Activated CD4-positive, alpha-beta T cell treated with anti-CD3 and anti-CD28 coated beads, Interleukin-2, amount 50 U/mL, for 1 hour (primary cell): Measurements from ENCODE around the gene COL6A1.

Experiments
- DNase-seq: peaks from one replicate; pipeline ENCODE4 v3.0.0-alpha.2; 2020

The COL6A1 gene

GRCh38 chr21:46006547-46007491 is 25.2 kb downstream of the COL6A1 start:
- DNase-seq, result no peak

DNA sequence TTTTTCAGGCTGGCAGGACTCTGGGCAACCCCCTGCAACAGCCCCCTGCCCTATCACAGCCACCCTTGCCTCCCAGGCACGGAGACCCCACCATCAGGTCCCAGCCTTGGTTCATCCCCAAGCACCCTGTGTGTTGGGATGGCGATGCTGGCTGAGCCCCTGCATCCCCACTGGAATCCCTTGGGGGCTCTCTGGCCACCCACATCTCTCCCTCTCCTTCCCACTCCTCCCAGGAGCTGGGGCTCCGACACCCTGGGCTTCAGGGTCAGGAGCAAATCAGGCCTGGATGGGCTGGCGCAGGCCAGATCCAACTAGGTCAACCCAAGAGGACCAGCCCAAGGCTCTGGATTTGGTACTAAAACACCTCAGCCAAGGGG is 25.9 kb downstream of the COL6A1 start:
- no peak for DNase-seq

DNA sequence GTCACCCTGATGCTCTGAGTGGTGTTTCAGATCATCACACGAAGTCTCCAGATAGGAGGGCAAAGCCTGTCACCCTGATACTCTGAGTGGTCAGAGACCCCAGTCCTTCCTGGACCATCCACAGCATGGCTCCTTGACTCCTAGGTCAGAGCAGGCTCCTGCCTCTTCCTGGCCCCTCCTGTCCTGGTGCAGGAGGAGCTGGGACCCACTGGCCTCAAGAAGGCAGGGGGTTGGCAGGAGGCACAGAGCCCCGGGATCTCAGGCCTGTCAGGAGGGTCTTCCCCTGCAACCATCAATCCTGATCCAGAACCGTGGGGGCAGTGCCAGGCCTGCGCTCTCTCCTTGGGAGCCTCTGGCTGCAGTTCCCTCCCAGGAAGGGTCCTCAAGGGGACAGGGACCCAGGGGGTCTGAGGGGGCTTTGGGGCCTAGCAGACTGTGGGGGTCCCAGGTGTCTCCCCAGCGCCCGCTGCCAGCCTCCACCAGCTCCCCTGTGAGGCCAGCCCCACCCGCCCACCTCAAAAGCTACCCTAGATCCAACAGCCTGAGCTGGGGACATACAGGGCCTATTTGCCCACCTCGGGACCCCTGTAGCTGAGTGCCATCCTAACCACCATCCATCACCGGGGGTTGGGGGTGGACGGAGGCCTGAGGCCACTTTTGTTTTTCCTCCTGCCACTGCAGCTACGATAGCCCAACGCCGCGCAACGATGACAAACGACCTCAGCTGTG is 27.5 kb downstream of the COL6A1 start:
- no peak for DNase-seq

DNA sequence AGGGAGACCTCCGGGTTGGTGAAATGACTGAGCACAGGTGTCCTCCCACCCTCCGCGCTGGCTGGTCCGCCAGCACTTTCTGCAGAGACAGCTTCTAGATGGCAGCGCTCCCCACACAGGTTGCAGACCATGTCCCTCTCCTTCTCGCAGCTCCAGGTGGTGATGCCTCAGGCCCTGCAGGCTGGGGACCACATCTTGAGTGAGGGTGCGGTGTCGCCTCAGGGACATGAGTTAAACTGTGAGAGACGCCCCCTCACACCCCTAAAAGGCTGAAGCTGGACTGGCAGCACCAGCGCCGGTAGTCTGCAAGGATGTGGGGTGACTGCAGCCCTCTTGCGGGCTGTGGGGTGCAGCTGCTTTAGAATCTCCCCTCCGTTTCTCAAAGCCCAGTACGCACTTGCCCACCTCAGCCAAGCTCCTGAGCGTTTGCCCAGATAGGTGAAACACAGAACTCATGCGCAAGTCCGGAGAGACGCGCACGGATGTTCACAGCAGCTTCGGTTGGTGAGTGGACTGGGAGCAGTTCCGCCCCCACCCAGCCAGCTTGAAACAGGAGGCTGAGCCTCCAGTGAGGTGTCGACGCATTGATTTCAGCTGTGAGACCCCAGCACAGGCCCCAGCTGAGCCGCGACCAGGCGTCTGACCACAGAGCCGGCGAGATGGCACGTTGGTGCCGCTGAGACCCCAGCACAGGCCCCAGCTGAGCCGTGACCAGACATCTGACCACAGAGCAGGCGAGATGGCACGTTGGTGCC is 28.6 kb downstream of the COL6A1 start:
- DNase-seq, result no peak

DNA sequence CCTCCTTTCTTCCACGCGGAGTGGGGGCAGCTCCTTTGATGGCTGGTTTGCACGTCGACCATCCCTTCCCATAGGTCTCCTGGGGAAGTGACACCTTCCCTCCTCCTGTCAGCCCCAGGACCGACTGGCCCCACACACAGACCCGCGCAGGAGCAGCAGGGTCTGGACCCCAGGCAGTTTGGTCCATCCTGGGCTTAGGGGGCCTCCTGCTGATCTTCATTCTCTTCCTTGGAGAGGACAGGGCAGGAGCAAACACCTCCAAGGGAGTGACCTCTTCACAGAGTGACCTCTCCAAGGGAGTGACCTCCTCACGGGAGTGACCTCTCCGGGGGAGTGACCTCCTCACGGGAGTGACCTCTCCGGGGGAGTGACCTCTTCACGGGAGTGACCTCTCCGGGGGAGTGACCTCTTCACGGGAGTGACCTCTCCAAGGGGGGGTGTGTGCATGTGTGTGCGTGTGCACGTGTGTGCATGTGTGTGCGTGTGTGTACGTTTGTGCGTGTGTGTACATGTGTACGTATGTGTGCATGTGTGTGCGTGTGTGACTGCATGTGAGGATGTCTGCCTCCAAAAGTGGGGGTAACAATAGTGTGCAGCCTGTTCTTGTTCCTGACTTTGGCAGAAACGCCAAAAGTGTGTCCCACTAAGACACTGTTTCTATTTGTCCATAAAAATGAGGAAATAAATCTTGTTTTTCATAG is 29.8 kb downstream of the COL6A1 start:
- no peak for DNase-seq

DNA sequence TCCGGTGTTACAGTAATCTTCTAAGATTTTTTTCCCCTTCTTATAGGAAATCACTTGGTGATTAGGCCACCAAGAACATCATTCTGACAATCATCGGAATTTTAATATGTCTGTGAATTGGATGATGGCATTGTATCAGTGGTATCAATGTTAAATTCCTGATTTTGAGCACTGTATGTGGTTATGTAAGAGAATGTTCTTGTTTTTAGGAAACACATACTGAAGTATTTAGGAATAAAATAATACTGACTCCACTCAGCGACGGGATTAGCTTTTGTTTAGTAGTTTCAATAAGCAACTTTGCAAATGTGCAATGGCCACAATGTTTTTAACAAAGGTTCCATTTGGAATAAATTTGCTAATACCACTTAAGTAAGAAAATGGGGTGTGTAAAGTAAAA is 30.6 kb downstream of the COL6A1 start:
- no peak for DNase-seq

DNA sequence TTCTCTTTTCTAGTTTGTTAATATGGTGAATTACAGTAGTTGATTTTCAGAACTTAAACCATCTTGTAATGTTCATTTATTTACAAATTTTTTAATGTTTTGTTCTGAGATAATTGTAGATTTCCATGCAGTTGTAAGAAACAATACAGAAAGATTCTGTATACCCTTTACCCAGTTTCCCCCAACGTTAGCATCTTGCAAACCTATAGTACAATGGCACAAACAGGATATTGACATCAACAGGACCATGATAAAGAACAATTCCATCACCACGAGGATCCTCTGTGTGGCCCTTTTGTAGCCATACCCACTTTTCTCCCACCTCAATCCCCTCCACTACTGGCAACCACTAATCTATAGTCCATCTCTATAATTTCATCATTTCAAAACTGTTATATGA is 33.3 kb downstream of the COL6A1 start:
- no peak for DNase-seq

GRCh38 chr21:46017148-46017547 is 35.6 kb downstream of the COL6A1 start:
- DNase-seq, result no peak

- no peak for DNase-seq
Measured at GRCh38 chr21:46017695-46018094, 36.1 kb downstream of the COL6A1 start.

- DNase-seq, result no peak
Measured at GRCh38 chr21:46018615-46019014, 37.0 kb downstream of the COL6A1 start.

- no peak for DNase-seq
Measured at GRCh38 chr21:46020581-46020980, 39.0 kb downstream of the COL6A1 start.

GRCh38 chr21:46021398-46021797 is 39.8 kb downstream of the COL6A1 start:
- no peak for DNase-seq

DNA sequence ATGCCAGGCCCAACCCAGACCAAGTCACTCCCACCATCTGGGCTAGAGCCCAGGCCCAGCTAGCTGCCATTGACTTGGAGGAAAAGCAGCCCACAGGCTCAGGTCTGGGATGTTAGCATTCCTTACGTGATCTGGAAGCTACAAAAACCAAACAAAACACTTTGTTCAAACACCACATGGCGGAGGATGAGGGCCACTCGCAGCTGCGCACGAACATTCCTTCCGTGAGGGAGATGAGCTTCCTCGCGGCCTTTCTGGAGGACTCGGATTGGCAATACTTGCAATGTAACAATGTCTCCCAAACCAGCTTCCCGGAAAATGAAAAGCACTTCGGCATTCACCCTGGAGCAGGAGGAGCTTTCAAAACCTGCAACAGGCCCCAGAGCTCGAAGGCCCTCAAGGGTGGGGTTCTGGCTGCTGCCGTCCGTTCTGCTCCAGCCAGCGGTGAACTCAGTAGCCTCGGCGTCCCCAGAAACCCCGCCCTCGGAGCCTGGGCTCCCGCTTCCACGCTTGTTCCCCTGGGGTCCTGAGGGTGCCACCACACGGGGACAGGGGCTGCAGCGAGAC is 40.5 kb downstream of the COL6A1 start:
- DNase-seq, result no peak

DNA sequence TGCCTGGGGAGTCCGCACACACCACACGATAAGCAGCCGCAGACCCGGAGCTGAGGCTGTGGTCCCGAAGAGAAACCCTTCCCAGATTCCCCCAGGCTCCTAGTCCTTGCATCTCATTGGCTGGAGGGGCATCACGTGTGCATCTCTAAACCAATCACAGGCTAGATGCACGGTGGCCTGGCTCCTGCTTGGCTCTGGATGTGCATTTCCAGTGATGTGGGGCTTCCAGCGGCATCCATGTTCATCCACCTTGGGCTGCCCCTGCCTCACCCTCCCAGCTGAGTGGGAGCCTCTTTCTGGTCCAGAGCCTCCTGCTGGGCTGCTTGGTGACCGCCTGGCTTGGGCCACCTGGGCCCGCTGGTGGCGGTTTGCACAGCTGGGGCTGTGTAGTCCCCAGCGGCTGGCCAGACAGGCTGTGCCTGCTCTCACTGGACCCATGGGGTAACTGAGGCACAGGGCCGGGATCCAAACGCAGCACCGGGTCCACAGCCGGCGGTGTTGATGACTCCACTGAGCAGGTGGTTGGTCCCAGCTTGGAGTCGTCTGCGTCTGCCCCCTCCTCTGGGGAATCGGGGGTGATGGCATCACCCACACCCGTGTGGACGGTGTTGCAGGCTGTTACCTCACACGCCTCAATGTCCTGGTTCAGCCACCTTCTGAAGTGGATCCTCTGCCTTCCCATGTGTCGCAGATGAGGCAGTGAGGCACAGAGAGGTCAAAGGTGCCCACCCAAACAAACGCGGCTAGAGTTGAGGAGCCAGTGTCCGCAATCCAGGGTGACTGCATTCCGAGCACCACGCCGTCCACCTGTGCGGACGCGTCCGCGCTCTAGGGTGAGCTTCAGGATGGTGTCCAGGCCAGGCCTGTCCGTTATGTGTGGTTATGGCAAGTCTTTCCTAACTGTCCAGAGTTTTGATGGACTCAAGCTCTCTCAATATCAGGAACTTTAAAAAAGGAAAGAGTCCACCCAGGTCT is 41.3 kb downstream of the COL6A1 start:
- no peak for DNase-seq

- DNase-seq, result no peak
Measured at GRCh38 chr21:46023555-46023954, 42.0 kb downstream of the COL6A1 start.

DNA sequence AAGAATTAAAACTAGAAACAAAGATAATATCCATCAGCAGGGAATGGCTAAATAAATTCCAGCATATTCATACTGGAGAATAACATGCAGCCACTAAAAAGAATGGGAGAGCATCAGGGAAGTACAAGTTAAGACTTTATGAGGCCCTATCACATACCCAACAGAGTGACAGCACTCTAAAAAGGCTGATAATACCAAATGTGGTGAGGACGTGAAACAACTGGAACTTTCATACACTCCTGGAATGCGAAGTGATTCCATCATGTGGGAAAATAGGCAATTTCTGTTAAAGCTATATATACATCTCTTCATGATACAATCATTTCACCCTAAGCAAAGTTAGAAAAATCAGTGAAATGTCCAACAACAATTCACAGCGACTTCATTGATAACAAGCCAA is 42.6 kb downstream of the COL6A1 start:
- DNase-seq, result no peak

DNA sequence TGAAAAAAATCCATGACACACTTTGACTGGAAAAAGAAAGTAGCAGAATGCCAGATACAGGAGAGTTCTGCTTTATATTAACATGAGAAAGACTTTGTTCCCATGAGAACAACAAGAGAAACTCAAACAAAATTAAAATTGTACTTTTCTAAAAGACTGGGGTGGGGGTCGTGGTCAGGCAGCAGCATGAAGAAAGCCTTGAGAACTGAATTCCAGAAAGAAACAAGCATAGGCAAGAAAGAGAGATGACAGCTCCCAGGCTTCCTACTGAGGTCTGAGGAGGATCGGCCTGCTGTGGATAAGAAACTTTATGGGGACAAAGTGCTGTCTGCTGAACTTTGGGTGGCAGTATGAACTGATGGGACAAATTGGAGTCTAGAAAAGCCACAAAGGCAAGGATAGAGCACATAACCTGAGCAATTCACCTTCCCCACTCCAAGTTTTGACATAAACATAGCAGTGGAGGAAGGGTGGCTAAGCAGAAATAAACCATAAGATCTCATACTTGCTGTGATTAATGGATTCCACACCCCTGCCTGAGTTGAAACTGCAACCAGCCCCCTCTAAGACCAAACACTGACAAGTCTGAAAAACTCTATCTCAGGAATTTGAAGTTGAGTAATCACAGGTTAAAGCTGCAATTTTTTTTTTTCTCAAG is 43.7 kb downstream of the COL6A1 start:
- DNase-seq, result no peak

- DNase-seq, result no peak
Measured at GRCh38 chr21:46027851-46028493, 46.4 kb downstream of the COL6A1 start.

DNA sequence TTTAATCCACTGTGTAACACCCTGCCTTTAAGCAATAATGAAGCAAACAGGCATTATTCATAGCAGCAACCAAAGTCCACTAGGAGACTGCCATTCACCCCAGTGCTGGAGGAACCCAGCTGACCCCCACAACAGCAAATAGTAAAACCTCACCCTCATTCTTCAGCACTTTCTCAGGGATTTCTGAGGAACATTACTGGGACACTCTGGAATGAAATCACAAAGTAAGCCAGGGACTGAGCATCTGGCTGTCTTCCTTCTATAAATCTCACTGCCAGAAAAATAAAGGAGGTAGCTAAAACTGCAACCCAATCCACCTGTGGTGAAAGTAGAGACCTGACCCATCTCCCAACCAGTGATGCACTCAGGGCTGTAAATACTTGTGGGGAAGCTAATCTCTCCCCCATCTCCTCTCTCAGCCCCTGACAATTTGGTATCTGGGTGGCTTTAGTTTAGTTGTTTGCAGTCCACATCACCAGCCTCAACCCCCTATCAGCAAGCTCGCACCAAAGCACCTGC is 47.1 kb downstream of the COL6A1 start:
- DNase-seq, result no peak
